ENCODE measurements around the gene PBX1.
A peak's percentile ranks its signal among the peaks of the same experiment; 100 is the strongest.

DNA sequence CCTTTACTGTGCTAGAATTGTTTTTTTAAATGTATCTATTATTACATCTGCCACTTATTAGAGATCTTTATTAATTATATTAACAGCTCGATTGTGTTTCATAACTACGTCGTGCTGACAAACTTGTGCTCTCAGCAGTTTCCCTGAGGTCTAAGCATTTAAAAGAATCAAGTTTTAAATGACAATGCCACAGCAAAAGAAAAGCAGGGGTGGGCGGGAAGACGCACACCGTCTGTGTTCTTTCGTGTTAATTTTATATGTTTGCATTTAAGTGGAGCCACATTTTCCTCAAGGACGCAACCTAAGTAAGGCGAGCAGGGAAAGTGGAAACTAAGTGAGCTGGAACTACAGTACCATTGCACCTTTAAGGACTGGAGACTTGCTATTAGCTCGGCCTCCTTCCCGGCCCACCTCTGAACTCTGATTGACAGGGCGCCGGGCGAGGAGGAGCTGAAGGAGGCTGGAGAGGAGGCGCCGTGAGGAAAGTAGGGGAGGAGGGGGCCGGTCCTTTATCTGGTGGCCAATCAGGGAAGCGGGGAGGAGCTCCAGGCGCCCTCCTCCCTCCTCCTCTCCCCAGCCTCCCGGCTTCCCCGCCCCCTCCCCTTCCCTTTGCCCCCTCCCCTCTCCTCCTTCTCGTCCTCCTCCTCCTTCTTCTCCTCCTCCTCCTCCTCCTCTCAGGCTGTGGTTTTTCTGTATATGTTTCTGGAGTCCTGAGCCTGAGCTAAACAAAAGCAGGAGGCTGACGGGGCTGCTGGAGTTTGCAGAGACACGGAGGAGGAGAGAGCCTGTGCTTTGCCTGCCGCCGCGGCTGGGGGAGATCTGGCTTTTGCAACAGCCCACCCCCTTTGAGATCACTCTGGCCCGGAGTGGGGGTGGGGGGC lies at the start of gene PBX1:
- TF ChIP-seq, protein P1, sequence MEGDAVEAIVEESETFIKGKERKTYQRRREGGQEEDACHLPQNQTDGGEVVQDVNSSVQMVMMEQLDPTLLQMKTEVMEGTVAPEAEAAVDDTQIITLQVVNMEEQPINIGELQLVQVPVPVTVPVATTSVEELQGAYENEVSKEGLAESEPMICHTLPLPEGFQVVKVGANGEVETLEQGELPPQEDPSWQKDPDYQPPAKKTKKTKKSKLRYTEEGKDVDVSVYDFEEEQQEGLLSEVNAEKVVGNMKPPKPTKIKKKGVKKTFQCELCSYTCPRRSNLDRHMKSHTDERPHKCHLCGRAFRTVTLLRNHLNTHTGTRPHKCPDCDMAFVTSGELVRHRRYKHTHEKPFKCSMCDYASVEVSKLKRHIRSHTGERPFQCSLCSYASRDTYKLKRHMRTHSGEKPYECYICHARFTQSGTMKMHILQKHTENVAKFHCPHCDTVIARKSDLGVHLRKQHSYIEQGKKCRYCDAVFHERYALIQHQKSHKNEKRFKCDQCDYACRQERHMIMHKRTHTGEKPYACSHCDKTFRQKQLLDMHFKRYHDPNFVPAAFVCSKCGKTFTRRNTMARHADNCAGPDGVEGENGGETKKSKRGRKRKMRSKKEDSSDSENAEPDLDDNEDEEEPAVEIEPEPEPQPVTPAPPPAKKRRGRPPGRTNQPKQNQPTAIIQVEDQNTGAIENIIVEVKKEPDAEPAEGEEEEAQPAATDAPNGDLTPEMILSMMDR (IDR thresholded peaks at IDR 0.05): no peak
- TF ChIP-seq POLR2A (IDR thresholded peaks at IDR 0.05): peak; percentile 73

Data from breast epithelium (tissue), 3 donors.